WTC11 (cell line): ENCODE results near the gene FIZ1. TPM values are rescaled to one million over a fixed set of nuclear protein-coding genes. Genes with fewer than 3 reads are reported as not detected.

Experiments used
- ATAC-seq: fragments of 200-7000 bp; cut with Tn5 transposase; 2 replicates; pipeline ENCODE4 v1.10.0; 2021; ENCODE audit warnings: mild to moderate bottlenecking, moderate library complexity
- CTCF ChIA-PET: fragments of 300-600 bp; sonication (Branson Sonifier 250); formaldehyde crosslinking; loops from one replicate; lab custom pipeline; 2021; ENCODE audit warnings: antibody characterized with exemption; lab: Charles Lee
- POLR2A ChIA-PET: fragments of 350-600 bp; sonication (Branson Sonifier 250); formaldehyde crosslinking; loops from one replicate; lab custom pipeline; 2021; ENCODE audit warnings: antibody characterized with exemption; lab: Charles Lee
- DNase-seq: peaks from one replicate; pipeline ENCODE4 v3.0.0; 2021; ENCODE audit warnings: low spot score
- H3K27ac Mint-ChIP-seq: 2 replicates; pipeline ENCODE4 v1.8.0; 2021; ENCODE audit warnings: mixed read lengths
- H3K27me3 Mint-ChIP-seq: 2 replicates; pipeline ENCODE4 v1.8.0; 2021; ENCODE audit warnings: low read depth, mild to moderate bottlenecking, moderate library complexity, mixed read lengths
- H3K36me3 Mint-ChIP-seq: 2 replicates; pipeline ENCODE4 v1.8.0; 2021; ENCODE audit warnings: mixed read lengths
- H3K4me1 Mint-ChIP-seq: 2 replicates; pipeline ENCODE4 v1.8.0; 2022; ENCODE audit warnings: mixed read lengths
- H3K4me3 Mint-ChIP-seq: 2 replicates; pipeline ENCODE4 v1.8.0; 2021; ENCODE audit warnings: mild to moderate bottlenecking, moderate library complexity, mixed read lengths
- H3K9me3 Mint-ChIP-seq: 2 replicates; pipeline ENCODE4 v1.8.0; 2021; ENCODE audit warnings: mixed read lengths
- CDX4 ChIP-seq: fragments of 250-450 bp; sonication (Bioruptor Pico); IDR thresholded peaks from 2 replicates; pipeline ENCODE4 v1.9.0; 2021; ENCODE audit warnings: moderate library complexity, mild to moderate bottlenecking, inconsistent platforms, borderline replicate concordance
- E2F1 ChIP-seq: sonication (generic); formaldehyde crosslinking; IDR thresholded peaks from 2 replicates; pipeline ENCODE4 v1.8.0; 2022; ENCODE audit warnings: mild to moderate bottlenecking, missing genetic modification reagents
- ELF4 ChIP-seq: sonication (generic); formaldehyde crosslinking; IDR thresholded peaks from 2 replicates; pipeline ENCODE4 v1.8.1; 2022; ENCODE audit warnings: low read depth, mild to moderate bottlenecking, moderate library complexity, missing genetic modification reagents
- FOXK1 ChIP-seq: sonication (generic); formaldehyde crosslinking; IDR thresholded peaks from 2 replicates; pipeline ENCODE4 v1.8.0; 2022; ENCODE audit warnings: mild to moderate bottlenecking, moderate library complexity, missing genetic modification reagents
- FOXP1 ChIP-seq: sonication (generic); formaldehyde crosslinking; IDR thresholded peaks from 2 replicates; pipeline ENCODE4 v1.8.0; 2022; ENCODE audit warnings: missing genetic modification reagents, mild to moderate bottlenecking, moderate library complexity, borderline replicate concordance
- GTF2I ChIP-seq: fragments of 250-450 bp; sonication (Bioruptor Pico); conservative IDR thresholded peaks from 2 replicates; pipeline ENCODE4 v1.4.0; 2021; ENCODE audit warnings: mild to moderate bottlenecking
- JAZF1 ChIP-seq: fragments of 250-450 bp; sonication (Bioruptor Pico); IDR thresholded peaks from 2 replicates; pipeline ENCODE4 v1.9.0; 2021; ENCODE audit warnings: moderate library complexity, mild to moderate bottlenecking, inconsistent platforms
- MYBL2 ChIP-seq: sonication (generic); formaldehyde crosslinking; IDR thresholded peaks from 2 replicates; pipeline ENCODE4 v1.8.1; 2023; ENCODE audit warnings: mild to moderate bottlenecking, moderate library complexity, missing genetic modification reagents
- PREB ChIP-seq: sonication (generic); formaldehyde crosslinking; IDR thresholded peaks from 2 replicates; pipeline ENCODE4 v1.8.1; 2022; ENCODE audit warnings: mild to moderate bottlenecking, missing genetic modification reagents, moderate library complexity, borderline replicate concordance
- TEAD1 ChIP-seq: sonication (generic); formaldehyde crosslinking; IDR thresholded peaks from 2 replicates; pipeline ENCODE4 v1.8.0; 2022; ENCODE audit warnings: mild to moderate bottlenecking, missing genetic modification reagents
- TEAD4 ChIP-seq: sonication (generic); formaldehyde crosslinking; IDR thresholded peaks from 2 replicates; pipeline ENCODE4 v1.8.0; 2022; ENCODE audit warnings: mild to moderate bottlenecking, missing genetic modification reagents
- ZNF138 ChIP-seq: sonication (generic); formaldehyde crosslinking; conservative IDR thresholded peaks from 2 replicates; pipeline ENCODE4 v1.8.1; 2022; ENCODE audit warnings: mild to moderate bottlenecking, moderate library complexity, missing genetic modification reagents
- ZNF263 ChIP-seq: sonication (generic); formaldehyde crosslinking; IDR thresholded peaks from 2 replicates; pipeline ENCODE4 v1.8.1; 2022; ENCODE audit warnings: low read depth, mild to moderate bottlenecking, moderate library complexity, missing genetic modification reagents
- ZNF281 ChIP-seq: sonication (generic); formaldehyde crosslinking; IDR thresholded peaks from 2 replicates; pipeline ENCODE4 v1.8.0; 2023; ENCODE audit warnings: mild to moderate bottlenecking, missing genetic modification reagents
- ZNF317 ChIP-seq: sonication (generic); formaldehyde crosslinking; IDR thresholded peaks from 2 replicates; pipeline ENCODE4 v1.8.1; 2023; ENCODE audit warnings: low read depth, mild to moderate bottlenecking, moderate library complexity, missing genetic modification reagents, borderline replicate concordance
- ZNF396 ChIP-seq: fragments of 250-450 bp; sonication (Bioruptor Pico); IDR thresholded peaks from 2 replicates; pipeline ENCODE4 v1.8.0; 2021; ENCODE audit warnings: mild to moderate bottlenecking, moderate library complexity, borderline replicate concordance
- ZNF416 ChIP-seq: fragments of 250-450 bp; sonication (Bioruptor Pico); IDR thresholded peaks from 2 replicates; pipeline ENCODE4 v1.9.0; 2021; ENCODE audit warnings: mild to moderate bottlenecking, inconsistent platforms
- total RNA-seq: library from RNA; stranded (reverse); gene quantifications from 3 replicates; pipeline ENCODE4 v1.2.3, GENCODE V29; 2021
- TF ChIP-seq, protein P1 (sequence below): sonication (generic); formaldehyde crosslinking; IDR thresholded peaks from 2 replicates; pipeline ENCODE4 v1.8.0; 2022; ENCODE audit warnings: mild to moderate bottlenecking, missing genetic modification reagents
- TF ChIP-seq, protein P2 (sequence below): sonication (generic); formaldehyde crosslinking; IDR thresholded peaks from 2 replicates; pipeline ENCODE4 v1.8.1; 2023; ENCODE audit warnings: mild to moderate bottlenecking, missing genetic modification reagents
- TF ChIP-seq, protein P3 (sequence below): sonication (generic); formaldehyde crosslinking; IDR thresholded peaks from 2 replicates; pipeline ENCODE4 v1.8.1; 2022; ENCODE audit warnings: missing genetic modification reagents, borderline replicate concordance
- TF ChIP-seq, protein P4 (sequence below): sonication (generic); formaldehyde crosslinking; conservative IDR thresholded peaks from 2 replicates; pipeline ENCODE4 v1.8.1; 2022; ENCODE audit warnings: mild to moderate bottlenecking, missing genetic modification reagents

The FIZ1 gene
- total RNA-seq, 1 experiment from 2014 or later: 20.1 TPM

GRCh38 chr19:55603115-55603514 lies 3.8 kb upstream of the FIZ1 start:
- DNase-seq: no peak
- H3K36me3 Mint-ChIP-seq: peaks cover 13% of the 10 kb centered on the region
- peak overlapping the region; percentile 94 for H3K27ac Mint-ChIP-seq
- ChIA-PET CTCF (interaction anchor here (2.3 kb wide), 1 partner anchor 51 kb away, joined by 9 read pairs; the partner anchor contains the start of gene U2AF2), POLR2A (interaction anchor here (0.7 kb wide), 1 partner anchor 236 kb away, joined by 3 read pairs; no protein-coding TSS in a partner anchor)
- H3K27me3 Mint-ChIP-seq: no peaks in the 10 kb centered on the region
- peaks cover 34% of the 10 kb centered on the region for H3K4me1 Mint-ChIP-seq
- TF ChIP-seq, protein P1, sequence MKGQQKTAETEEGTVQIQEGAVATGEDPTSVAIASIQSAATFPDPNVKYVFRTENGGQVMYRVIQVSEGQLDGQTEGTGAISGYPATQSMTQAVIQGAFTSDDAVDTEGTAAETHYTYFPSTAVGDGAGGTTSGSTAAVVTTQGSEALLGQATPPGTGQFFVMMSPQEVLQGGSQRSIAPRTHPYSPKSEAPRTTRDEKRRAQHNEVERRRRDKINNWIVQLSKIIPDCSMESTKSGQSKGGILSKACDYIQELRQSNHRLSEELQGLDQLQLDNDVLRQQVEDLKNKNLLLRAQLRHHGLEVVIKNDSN (CRISPR knock-in tag): no peak
- TF ChIP-seq ZNF416: no peak
- no peak for TF ChIP-seq TEAD1 (CRISPR knock-in tag)
- TF ChIP-seq GTF2I (CRISPR knock-in tag): no peak
- H3K4me3 Mint-ChIP-seq: peak overlapping the region; percentile 83; the same call in 1 of the 2 replicates
- no peaks in the 10 kb centered on the region for H3K9me3 Mint-ChIP-seq
- no peak for ATAC-seq

DNA sequence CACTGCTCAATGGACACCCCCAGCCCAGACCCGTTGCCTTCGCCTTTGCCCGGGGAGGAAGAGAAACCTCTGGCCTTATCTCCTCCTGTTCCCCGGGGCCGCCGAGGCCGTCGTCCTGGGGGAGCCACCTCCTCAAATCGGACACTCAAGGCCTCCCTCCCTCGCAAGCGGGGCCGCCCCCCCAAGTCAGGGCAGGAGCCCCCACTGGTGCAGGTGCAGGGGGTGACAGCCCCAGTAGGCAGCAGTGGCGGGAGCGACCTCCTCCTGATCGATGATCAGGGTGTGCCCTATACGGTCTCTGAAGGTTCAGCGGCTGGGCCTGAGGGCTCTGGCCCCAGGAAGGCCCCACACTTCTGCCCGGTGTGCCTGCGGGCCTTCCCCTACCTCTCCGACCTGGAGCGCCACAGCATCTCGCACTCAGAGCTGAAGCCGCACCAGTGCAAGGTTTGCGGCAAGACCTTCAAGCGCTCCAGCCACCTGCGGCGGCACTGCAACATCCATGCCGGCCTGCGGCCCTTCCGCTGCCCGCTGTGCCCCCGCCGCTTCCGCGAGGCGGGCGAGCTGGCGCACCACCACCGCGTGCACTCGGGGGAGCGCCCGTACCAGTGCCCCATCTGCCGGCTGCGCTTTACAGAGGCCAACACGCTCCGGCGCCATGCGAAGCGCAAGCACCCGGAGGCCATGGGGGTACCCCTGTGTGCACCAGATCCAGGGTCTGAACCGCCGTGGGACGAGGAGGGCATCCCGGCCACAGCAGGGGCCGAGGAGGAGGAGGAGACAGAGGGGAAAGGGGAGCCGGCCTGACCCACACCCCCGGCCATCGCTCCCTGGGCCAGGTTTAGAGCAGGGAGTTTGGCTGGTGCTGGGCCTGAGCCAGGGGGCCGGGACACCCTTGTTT lies 3.0 kb upstream of the FIZ1 start:
- POLR2A ChIA-PET: interaction anchor here (0.7 kb wide), 1 partner anchor 237 kb away, joined by 3 read pairs; no protein-coding TSS in a partner anchor
- Mint-ChIP-seq H3K4me1 (peaks cover 38% of the 10 kb centered on the region), H3K27me3 (no peaks in the 10 kb centered on the region; the same call in 1 of the 2 replicates), H3K9me3 (no peaks in the 10 kb centered on the region), H3K4me3 (no peak overlapping the region), H3K27ac (no peak overlapping the region), H3K36me3 (peaks cover 7% of the 10 kb centered on the region)
- no peak for ATAC-seq
- CTCF ChIA-PET: no interaction called here
- no peak for DNase-seq
- TF ChIP-seq, protein P2, sequence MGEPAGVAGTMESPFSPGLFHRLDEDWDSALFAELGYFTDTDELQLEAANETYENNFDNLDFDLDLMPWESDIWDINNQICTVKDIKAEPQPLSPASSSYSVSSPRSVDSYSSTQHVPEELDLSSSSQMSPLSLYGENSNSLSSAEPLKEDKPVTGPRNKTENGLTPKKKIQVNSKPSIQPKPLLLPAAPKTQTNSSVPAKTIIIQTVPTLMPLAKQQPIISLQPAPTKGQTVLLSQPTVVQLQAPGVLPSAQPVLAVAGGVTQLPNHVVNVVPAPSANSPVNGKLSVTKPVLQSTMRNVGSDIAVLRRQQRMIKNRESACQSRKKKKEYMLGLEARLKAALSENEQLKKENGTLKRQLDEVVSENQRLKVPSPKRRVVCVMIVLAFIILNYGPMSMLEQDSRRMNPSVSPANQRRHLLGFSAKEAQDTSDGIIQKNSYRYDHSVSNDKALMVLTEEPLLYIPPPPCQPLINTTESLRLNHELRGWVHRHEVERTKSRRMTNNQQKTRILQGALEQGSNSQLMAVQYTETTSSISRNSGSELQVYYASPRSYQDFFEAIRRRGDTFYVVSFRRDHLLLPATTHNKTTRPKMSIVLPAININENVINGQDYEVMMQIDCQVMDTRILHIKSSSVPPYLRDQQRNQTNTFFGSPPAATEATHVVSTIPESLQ (CRISPR knock-in tag): no peak
- TF ChIP-seq JAZF1 (no peak), ZNF396 (CRISPR knock-in tag) (no peak), MYBL2 (CRISPR knock-in tag) (no peak), TEAD4 (CRISPR knock-in tag) (no peak), FOXK1 (CRISPR knock-in tag) (no peak), CDX4 (no peak), PREB (CRISPR knock-in tag) (no peak), ZNF138 (no peak), ZNF263 (no peak), ZNF281 (CRISPR knock-in tag) (no peak), ZNF317 (CRISPR knock-in tag) (no peak), FOXP1 (CRISPR knock-in tag) (no peak), ELF4 (no peak), E2F1 (no peak)
- TF ChIP-seq, protein P3, sequence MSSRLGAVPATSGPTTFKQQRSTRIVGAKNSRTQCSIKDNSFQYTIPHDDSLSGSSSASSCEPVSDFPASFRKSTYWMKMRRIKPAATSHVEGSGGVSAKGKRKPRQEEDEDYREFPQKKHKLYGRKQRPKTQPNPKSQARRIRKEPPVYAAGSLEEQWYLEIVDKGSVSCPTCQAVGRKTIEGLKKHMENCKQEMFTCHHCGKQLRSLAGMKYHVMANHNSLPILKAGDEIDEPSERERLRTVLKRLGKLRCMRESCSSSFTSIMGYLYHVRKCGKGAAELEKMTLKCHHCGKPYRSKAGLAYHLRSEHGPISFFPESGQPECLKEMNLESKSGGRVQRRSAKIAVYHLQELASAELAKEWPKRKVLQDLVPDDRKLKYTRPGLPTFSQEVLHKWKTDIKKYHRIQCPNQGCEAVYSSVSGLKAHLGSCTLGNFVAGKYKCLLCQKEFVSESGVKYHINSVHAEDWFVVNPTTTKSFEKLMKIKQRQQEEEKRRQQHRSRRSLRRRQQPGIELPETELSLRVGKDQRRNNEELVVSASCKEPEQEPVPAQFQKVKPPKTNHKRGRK: no peak
- TF ChIP-seq, protein P4, sequence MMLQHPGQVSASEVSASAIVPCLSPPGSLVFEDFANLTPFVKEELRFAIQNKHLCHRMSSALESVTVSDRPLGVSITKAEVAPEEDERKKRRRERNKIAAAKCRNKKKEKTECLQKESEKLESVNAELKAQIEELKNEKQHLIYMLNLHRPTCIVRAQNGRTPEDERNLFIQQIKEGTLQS (CRISPR knock-in tag): no peak
